Neural progenitor cell (in vitro differentiated cells): ENCODE measurements around the gene HVCN1. TPM values are rescaled to one million over a fixed set of nuclear protein-coding genes. Genes with fewer than 3 reads are reported as not detected.

Experiments
- DNase-seq: peaks from one replicate; pipeline ENCODE4 v3.0.0-alpha.2; 2016; ENCODE audit warnings: low spot score
- H2AFZ ChIP-seq: fragments of 200-600 bp; sonication (generic); replicated peaks from 2 replicates; pipeline ENCODE4 v1.6.1; 2016; ENCODE audit warnings: antibody characterized with exemption
- H3F3A ChIP-seq: fragments of 200-600 bp; sonication (generic); 2 replicates; pipeline ENCODE4 v1.6.1; 2016; ENCODE audit warnings: antibody characterized with exemption, low read depth
- H3K27ac ChIP-seq: fragments of 200-600 bp; sonication (generic); 2 replicates; pipeline ENCODE4 v1.5.1; 2016; ENCODE audit warnings: mild to moderate bottlenecking
- H3K27me3 ChIP-seq: fragments of 200-600 bp; sonication (generic); 2 replicates; pipeline ENCODE4 v1.6.1; 2016; ENCODE audit warnings: mild to moderate bottlenecking, moderate library complexity
- H3K36me3 ChIP-seq: fragments of 200-600 bp; sonication (generic); 2 replicates; pipeline ENCODE4 v1.5.1; 2016
- H3K4me1 ChIP-seq: fragments of 200-600 bp; sonication (generic); 2 replicates; pipeline ENCODE4 v1.6.1; 2016; ENCODE audit warnings: mixed run types
- H3K4me2 ChIP-seq: fragments of 200-600 bp; sonication (generic); 2 replicates; pipeline ENCODE4 v1.6.1; 2016
- H3K4me3 ChIP-seq: fragments of 200-600 bp; sonication (generic); 2 replicates; pipeline ENCODE4 v1.5.1; 2016
- H3K79me2 ChIP-seq: fragments of 200-600 bp; sonication (generic); 2 replicates; pipeline ENCODE4 v1.6.1; 2016; ENCODE audit warnings: low read depth
- H3K9ac ChIP-seq: fragments of 200-600 bp; sonication (generic); 2 replicates; pipeline ENCODE4 v1.6.1; 2016
- H3K9me3 ChIP-seq: fragments of 200-600 bp; sonication (generic); 2 replicates; pipeline ENCODE4 v1.5.1; 2016; ENCODE audit warnings: low read depth
- H4K20me1 ChIP-seq: fragments of 200-600 bp; sonication (generic); 2 replicates; pipeline ENCODE4 v1.6.1; 2016; ENCODE audit warnings: low read depth
- H3K27ac Mint-ChIP-seq: 3 replicates; pipeline ENCODE4 v1.8.0; 2021; ENCODE audit warnings: mixed read lengths
- H3K27me3 Mint-ChIP-seq: 2 replicates; pipeline ENCODE4 v1.8.0; 2022; ENCODE audit warnings: low read depth, mild to moderate bottlenecking, inconsistent platforms, moderate library complexity, mixed read lengths; ENCODE audit not compliant: insufficient read depth
- H3K36me3 Mint-ChIP-seq: 3 replicates; pipeline ENCODE4 v1.8.0; 2021; ENCODE audit warnings: mixed read lengths
- H3K4me1 Mint-ChIP-seq: 3 replicates; pipeline ENCODE4 v1.8.0; 2021; ENCODE audit warnings: mixed read lengths
- H3K4me3 Mint-ChIP-seq: 3 replicates; pipeline ENCODE4 v1.8.0; 2021; ENCODE audit warnings: mild to moderate bottlenecking, moderate library complexity, mixed read lengths
- H3K9me3 Mint-ChIP-seq: 3 replicates; pipeline ENCODE4 v1.8.0; 2020; ENCODE audit warnings: mixed read lengths
- EZH2 ChIP-seq: fragments of 200-600 bp; sonication (generic); IDR thresholded peaks from 2 replicates; pipeline ENCODE4 v1.6.1; 2017; ENCODE audit warnings: antibody characterized with exemption, mild to moderate bottlenecking, moderate library complexity
- EZH2phosphoT487 ChIP-seq: fragments of 200-600 bp; sonication (generic); IDR thresholded peaks from 2 replicates; pipeline ENCODE4 v1.6.1; 2017; ENCODE audit warnings: antibody characterized with exemption
- total RNA-seq: library from RNA; depleted of rRNA; stranded (reverse); fragments of >200 nt; gene quantifications from 2 replicates; pipeline ENCODE4 v1.2.3, GENCODE V29; 2015; ENCODE audit warnings: low replicate concordance
- TF ChIP-seq, protein P1 (sequence below): fragments of 200-600 bp; sonication (generic); IDR thresholded peaks from 2 replicates; pipeline ENCODE4 v1.5.1; 2017; ENCODE audit warnings: antibody characterized with exemption, mild to moderate bottlenecking

The HVCN1 gene
- total RNA-seq, 1 donor from 2014 or later = 16.4 TPM

DNA sequence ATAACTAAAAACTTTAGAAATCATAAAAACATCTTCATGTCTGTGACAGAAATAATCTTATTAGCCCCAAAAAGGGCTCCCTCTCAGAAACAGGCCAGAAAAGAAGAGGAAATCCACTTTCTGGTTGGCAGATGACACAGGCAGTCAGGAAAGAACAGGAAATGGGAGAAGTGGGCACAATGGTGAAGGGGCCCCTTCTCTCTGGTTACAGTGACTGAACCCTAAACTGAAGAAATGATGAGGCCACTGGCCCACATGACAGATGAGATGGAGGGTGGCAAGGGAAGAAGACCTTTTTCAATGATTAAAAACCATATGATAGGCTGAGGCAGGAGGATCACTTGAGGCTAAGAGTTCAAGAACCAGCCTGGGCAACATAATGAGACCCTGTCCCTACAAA, 53.9 kb downstream of the HVCN1 start:
- Mint-ChIP-seq H3K9me3 (no peaks in the 10 kb centered on the region), H3K27me3 (no peaks in the 10 kb centered on the region), H3K4me3 (no peak overlapping the region), H3K4me1 (peaks cover 23% of the 10 kb centered on the region), H3K27ac (no peak overlapping the region), H3K36me3 (peaks cover 22% of the 10 kb centered on the region)
- H3K27me3 ChIP-seq = no peaks in the 10 kb centered on the region
- no peaks in the 10 kb centered on the region for H3F3A ChIP-seq
- no peaks in the 10 kb centered on the region for H3K4me1 ChIP-seq
- DNase-seq = no peak
- no peak overlapping the region for H3K4me3 ChIP-seq
- H2AFZ ChIP-seq = no peak overlapping the region
- H3K79me2 ChIP-seq = no peaks in the 10 kb centered on the region
- no peaks in the 10 kb centered on the region for H4K20me1 ChIP-seq
- TF ChIP-seq EZH2 = no peak
- no peak for TF ChIP-seq EZH2phosphoT487
- TF ChIP-seq, protein P1, sequence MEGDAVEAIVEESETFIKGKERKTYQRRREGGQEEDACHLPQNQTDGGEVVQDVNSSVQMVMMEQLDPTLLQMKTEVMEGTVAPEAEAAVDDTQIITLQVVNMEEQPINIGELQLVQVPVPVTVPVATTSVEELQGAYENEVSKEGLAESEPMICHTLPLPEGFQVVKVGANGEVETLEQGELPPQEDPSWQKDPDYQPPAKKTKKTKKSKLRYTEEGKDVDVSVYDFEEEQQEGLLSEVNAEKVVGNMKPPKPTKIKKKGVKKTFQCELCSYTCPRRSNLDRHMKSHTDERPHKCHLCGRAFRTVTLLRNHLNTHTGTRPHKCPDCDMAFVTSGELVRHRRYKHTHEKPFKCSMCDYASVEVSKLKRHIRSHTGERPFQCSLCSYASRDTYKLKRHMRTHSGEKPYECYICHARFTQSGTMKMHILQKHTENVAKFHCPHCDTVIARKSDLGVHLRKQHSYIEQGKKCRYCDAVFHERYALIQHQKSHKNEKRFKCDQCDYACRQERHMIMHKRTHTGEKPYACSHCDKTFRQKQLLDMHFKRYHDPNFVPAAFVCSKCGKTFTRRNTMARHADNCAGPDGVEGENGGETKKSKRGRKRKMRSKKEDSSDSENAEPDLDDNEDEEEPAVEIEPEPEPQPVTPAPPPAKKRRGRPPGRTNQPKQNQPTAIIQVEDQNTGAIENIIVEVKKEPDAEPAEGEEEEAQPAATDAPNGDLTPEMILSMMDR = no peak
- H3K9me3 ChIP-seq = no peaks in the 10 kb centered on the region
- H3K36me3 ChIP-seq = peaks cover 3% of the 10 kb centered on the region
- H3K27ac ChIP-seq = no peak overlapping the region
- peak overlapping the region; percentile 55 for H3K9ac ChIP-seq
- no peak overlapping the region for H3K4me2 ChIP-seq

DNA sequence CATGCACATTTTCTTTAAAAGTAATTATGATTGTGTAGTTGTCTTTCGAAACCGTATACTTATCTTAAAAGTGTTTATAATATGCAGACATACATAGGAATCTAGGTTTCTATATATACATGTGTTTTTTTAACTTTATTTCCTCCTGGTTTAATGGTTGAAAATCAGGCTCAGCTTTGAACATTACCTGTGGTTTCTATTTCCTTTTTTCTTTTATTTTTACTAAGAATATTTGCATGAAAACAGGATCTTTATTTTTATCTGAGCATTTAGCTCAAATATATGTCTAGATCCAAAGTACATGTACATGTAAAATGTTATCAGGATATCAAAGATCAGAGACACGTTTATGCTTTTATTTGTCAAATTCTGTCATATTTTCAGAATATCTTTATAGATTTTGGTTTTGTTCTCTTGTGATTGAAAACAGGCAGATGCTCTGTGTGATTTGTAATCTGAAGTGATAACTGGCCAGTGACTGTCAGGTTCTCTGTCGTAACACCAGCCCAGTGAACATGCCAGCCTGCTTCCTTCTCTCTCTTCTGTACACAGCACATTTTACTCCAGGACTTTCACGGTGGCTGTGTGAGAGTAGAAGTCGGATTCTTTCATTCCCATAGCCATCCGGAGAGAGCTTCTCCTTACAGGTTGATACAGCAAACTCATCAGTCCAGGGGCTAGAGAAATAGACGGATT, 61.3 kb downstream of the HVCN1 start:
- H3K4me1 ChIP-seq = no peaks in the 10 kb centered on the region
- no peaks in the 10 kb centered on the region for H4K20me1 ChIP-seq
- no peak overlapping the region for H3K4me2 ChIP-seq
- peaks cover 3% of the 10 kb centered on the region for H3K36me3 ChIP-seq
- no peak overlapping the region for H3K4me3 ChIP-seq
- H3K27me3 ChIP-seq = no peaks in the 10 kb centered on the region
- H3K9me3 ChIP-seq = no peaks in the 10 kb centered on the region
- no peaks in the 10 kb centered on the region for H3K9me3 Mint-ChIP-seq
- H3K27me3 Mint-ChIP-seq = no peaks in the 10 kb centered on the region
- H3K27ac ChIP-seq = no peak overlapping the region
- no peaks in the 10 kb centered on the region for H3K4me1 Mint-ChIP-seq
- no peaks in the 10 kb centered on the region for H3K79me2 ChIP-seq
- H3K36me3 Mint-ChIP-seq = peaks cover 20% of the 10 kb centered on the region
- H3K9ac ChIP-seq = no peak overlapping the region
- no peaks in the 10 kb centered on the region for H3F3A ChIP-seq
- H2AFZ ChIP-seq = no peak overlapping the region
- TF ChIP-seq EZH2 (no peak), EZH2phosphoT487 (no peak)
- TF ChIP-seq, protein P1 = no peak
- no peak overlapping the region for H3K4me3 Mint-ChIP-seq
- DNase-seq = no peak
- no peak overlapping the region for H3K27ac Mint-ChIP-seq

DNA sequence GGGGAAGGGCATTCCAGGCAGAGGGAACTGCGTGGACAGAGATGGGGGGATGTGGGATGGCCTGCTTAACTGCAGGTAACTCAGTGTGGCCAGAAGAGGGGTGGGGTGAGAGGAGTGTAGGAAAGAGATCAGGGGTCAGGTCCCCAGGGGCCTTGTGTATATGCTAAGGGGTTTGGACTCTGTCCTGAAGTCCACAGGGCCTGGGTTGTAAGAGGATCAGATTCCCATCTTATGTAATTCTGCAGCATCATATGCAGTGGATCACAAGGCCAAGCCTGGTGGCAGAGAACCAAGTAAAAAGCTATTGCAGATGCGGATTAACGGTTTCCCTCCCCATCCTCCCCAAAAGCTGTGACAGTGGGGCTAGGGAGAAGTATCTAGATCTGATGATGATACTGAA, 66.3 kb downstream of the HVCN1 start:
- Mint-ChIP-seq H3K36me3 (peaks cover 11% of the 10 kb centered on the region), H3K4me1 (no peaks in the 10 kb centered on the region), H3K27ac (no peak overlapping the region)

More for the DNA sequence above, 66.3 kb downstream of the HVCN1 start:
- Histone ChIP-seq H3K27me3 (no peaks in the 10 kb centered on the region), H3K36me3 (no peaks in the 10 kb centered on the region), H3K79me2 (no peaks in the 10 kb centered on the region), H3K4me1 (no peaks in the 10 kb centered on the region), H3K4me2 (no peak overlapping the region), H3K4me3 (no peak overlapping the region), H3K9me3 (no peaks in the 10 kb centered on the region), H3K9ac (no peak overlapping the region), H3K27ac (no peak overlapping the region), H3F3A (no peaks in the 10 kb centered on the region), H2AFZ (no peak overlapping the region), H4K20me1 (no peaks in the 10 kb centered on the region)
- peaks cover 3% of the 10 kb centered on the region for H3K27me3 Mint-ChIP-seq
- no peaks in the 10 kb centered on the region for H3K9me3 Mint-ChIP-seq
- no peak overlapping the region for H3K4me3 Mint-ChIP-seq
- DNase-seq = no peak
- TF ChIP-seq, protein P1 = no peak
- TF ChIP-seq EZH2phosphoT487 (no peak), EZH2 (no peak)
